Erythroblast (primary cell): ENCODE measurements around the gene RPUSD2.

ENCODE experiments used
- GATA1 ChIP-seq: IDR thresholded peaks from 2 replicates; pipeline ENCODE4 v1.6.1; 2011; ENCODE audit warnings: low read depth, mild to moderate bottlenecking, control low read depth, low read length, moderate library complexity
- POLR2A ChIP-seq: IDR thresholded peaks from 2 replicates; pipeline ENCODE4 v1.6.1; 2011; ENCODE audit warnings: mild to moderate bottlenecking, low read length

DNA sequence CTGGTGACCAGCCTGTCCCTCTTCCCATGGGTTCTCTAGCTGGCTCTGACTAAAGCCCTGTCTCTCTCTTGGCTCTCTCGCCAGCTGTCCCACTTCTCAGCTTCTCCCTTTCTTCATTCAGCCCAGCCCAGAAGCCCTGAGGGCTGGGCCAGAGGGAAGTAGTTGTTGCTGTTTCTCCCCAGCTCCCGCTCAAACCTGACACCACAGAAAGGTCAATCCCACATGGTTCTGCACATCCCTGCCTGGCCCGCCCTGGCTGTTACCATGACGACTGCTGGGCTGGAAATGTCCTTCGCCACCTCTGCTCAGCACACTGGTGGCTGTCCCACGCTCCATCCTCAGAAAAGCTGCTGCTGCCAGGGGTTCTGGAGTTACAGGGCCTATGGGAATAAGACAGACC is 30.1 kb upstream of the RPUSD2 start:
- no peak for TF ChIP-seq POLR2A
- no peak for TF ChIP-seq GATA1
